ENCODE data around the gene TGFB3. TPM values are rescaled to one million over a fixed set of nuclear protein-coding genes. Genes with fewer than 3 reads are reported as not detected.
"Not testable (repeated sequence)": the region's sequence is repeated elsewhere in the genome, so short reads cannot be mapped to it uniquely, and the experiment has no call there.

The TGFB3 gene
- polyA plus RNA-seq, 1 donor (not counting 4 experiments of a cell fraction or from before 2014, with no cell fraction given) = 1.1 TPM

GRCh38 chr14:76011930-76012329 is 30.1 kb upstream of the TGFB3 start:
- no peak for TF ChIP-seq EZH2 (IDR thresholded peaks at IDR 0.05; ENCODE audit: low read length)
- Histone ChIP-seq H3K9me1 (ENCODE audit: control insufficient read depth, extremely low read depth, insufficient read depth, low read length) (no peaks in the 10 kb centered on the region), H3K36me3 (ENCODE audit: control insufficient read depth in 2 of 2, extremely low read depth in 1 of 2, insufficient read depth in 2 of 2, low read length in 2 of 2) (peaks cover 0 to 15% of the 10 kb centered on the region in 2 experiments), H3K79me2 (ENCODE audit: control insufficient read depth, insufficient read depth, low read length) (no peaks in the 10 kb centered on the region), H3K4me2 (ENCODE audit: control insufficient read depth, extremely low read depth, insufficient read depth, low read depth, low read length) (no peak overlapping the region), H3K9me3 (ENCODE audit: control insufficient read depth, low read depth, low read length) (no peaks in the 10 kb centered on the region), H3K27ac (ENCODE audit: control insufficient read depth, insufficient read depth, low read length) (no peak overlapping the region), H2AFZ (ENCODE audit: control insufficient read depth, low read length) (no peak overlapping the region), H3K27me3 (ENCODE audit: control insufficient read depth, extremely low read depth, insufficient read depth, low read length) (no peaks in the 10 kb centered on the region), H3K4me3 (ENCODE audit: control insufficient read depth in 2 of 3, extremely low read depth in 1 of 3, insufficient read depth in 2 of 3, low read depth in 1 of 3, low read length in 3 of 3) (no peak overlapping the region), H3K4me1 (ENCODE audit: control insufficient read depth, extremely low read depth, insufficient read depth, low read length) (no peaks in the 10 kb centered on the region), H4K20me1 (ENCODE audit: control insufficient read depth, extremely low read depth, insufficient read depth, low read length) (no peaks in the 10 kb centered on the region), H3K9ac (ENCODE audit: control insufficient read depth, extremely low read depth, insufficient read depth, low read length) (no peak overlapping the region)
- FAIRE-seq (peak; percentile 46), DNase-seq (ENCODE audit: low read depth, low spot score) (no peak)
- dilution Hi-C loops (cut with MboI; ENCODE audit: extremely low pct_ligation_motif_present, low sequenced_read_pairs) = no loop called here

DNA sequence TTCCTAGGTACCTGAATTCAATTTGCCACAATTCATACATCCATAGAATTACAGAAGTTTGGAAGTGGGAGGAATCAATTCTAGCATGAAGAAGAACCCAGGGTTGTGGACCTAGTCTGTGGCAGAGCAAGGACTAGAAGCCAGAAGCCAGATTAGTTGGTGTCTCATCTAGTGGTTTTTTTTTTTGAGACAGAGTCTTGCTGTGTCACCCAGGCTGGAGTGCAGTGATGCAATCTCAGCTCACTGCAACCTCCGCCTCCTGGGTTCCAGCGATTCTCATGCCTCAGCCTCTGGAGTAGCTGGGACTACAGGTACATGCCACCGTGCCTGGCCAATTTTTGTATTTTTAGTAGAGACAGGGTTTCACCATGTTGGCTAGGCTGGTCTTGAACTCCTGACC is 27.8 kb upstream of the TGFB3 start:
- H3K79me2 ChIP-seq (ENCODE audit: control insufficient read depth, insufficient read depth, low read length); dilution Hi-C loops (cut with MboI; ENCODE audit: extremely low pct_ligation_motif_present, low sequenced_read_pairs); H3K4me1 ChIP-seq (ENCODE audit: control insufficient read depth, extremely low read depth, insufficient read depth, low read length); H3K27me3 ChIP-seq (ENCODE audit: control insufficient read depth, extremely low read depth, insufficient read depth, low read length); H3K27ac ChIP-seq (ENCODE audit: control insufficient read depth, insufficient read depth, low read length); DNase-seq (ENCODE audit: low read depth, low spot score); FAIRE-seq; H2AFZ ChIP-seq (ENCODE audit: control insufficient read depth, low read length); H3K4me3 ChIP-seq (ENCODE audit: control insufficient read depth in 2 of 3, extremely low read depth in 1 of 3, insufficient read depth in 2 of 3, low read depth in 1 of 3, low read length in 3 of 3); H3K9me1 ChIP-seq (ENCODE audit: control insufficient read depth, extremely low read depth, insufficient read depth, low read length); H3K9me3 ChIP-seq (ENCODE audit: control insufficient read depth, low read depth, low read length); H3K4me2 ChIP-seq (ENCODE audit: control insufficient read depth, extremely low read depth, insufficient read depth, low read depth, low read length); H3K9ac ChIP-seq (ENCODE audit: control insufficient read depth, extremely low read depth, insufficient read depth, low read length); H4K20me1 ChIP-seq (ENCODE audit: control insufficient read depth, extremely low read depth, insufficient read depth, low read length): not testable (repeated sequence)
- peaks cover 4 to 17% of the 10 kb centered on the region in 2 experiments for H3K36me3 ChIP-seq (ENCODE audit: control insufficient read depth in 2 of 2, extremely low read depth in 1 of 2, insufficient read depth in 2 of 2, low read length in 2 of 2)

DNA sequence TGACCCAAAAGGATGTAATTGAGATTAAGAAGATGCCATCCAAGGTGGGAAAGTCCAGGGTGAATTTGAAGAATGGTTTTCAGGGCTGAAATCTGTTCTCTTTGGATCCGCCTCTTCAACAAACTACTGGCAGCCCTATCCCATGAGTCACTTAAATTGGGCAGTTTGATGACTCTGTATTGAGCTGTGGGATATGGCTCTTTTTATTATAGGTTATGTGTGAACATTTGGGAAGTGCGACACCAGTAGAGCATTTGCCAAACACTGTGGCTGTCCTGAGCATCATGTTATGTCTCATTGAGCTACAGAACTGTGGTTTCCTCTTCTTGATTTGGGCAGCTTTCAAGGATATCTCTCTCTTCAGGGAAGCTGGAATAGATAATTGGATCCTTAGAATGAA is 26.1 kb upstream of the TGFB3 start:
- DNase-seq (ENCODE audit: low read depth, low spot score) = no peak
- no peak overlapping the region for H3K27ac ChIP-seq (ENCODE audit: control insufficient read depth, insufficient read depth, low read length)
- no peaks in the 10 kb centered on the region for H4K20me1 ChIP-seq (ENCODE audit: control insufficient read depth, extremely low read depth, insufficient read depth, low read length)
- no peaks in the 10 kb centered on the region for H3K9me3 ChIP-seq (ENCODE audit: control insufficient read depth, low read depth, low read length)
- dilution Hi-C loops (cut with MboI; ENCODE audit: extremely low pct_ligation_motif_present, low sequenced_read_pairs) = no loop called here
- no peak overlapping the region for H3K4me2 ChIP-seq (ENCODE audit: control insufficient read depth, extremely low read depth, insufficient read depth, low read depth, low read length)
- no peak overlapping the region for H3K9ac ChIP-seq (ENCODE audit: control insufficient read depth, extremely low read depth, insufficient read depth, low read length)
- peaks cover 4 to 10% of the 10 kb centered on the region in 2 experiments for H3K36me3 ChIP-seq (ENCODE audit: control insufficient read depth in 2 of 2, extremely low read depth in 1 of 2, insufficient read depth in 2 of 2, low read length in 2 of 2)
- H3K4me3 ChIP-seq (ENCODE audit: control insufficient read depth in 2 of 3, extremely low read depth in 1 of 3, insufficient read depth in 2 of 3, low read depth in 1 of 3, low read length in 3 of 3) = no peak overlapping the region
- no peaks in the 10 kb centered on the region for H3K79me2 ChIP-seq (ENCODE audit: control insufficient read depth, insufficient read depth, low read length)
- H3K9me1 ChIP-seq (ENCODE audit: control insufficient read depth, extremely low read depth, insufficient read depth, low read length) = no peaks in the 10 kb centered on the region
- TF ChIP-seq EZH2 (IDR thresholded peaks at IDR 0.05; ENCODE audit: low read length) (no peak), CTCF (optimal IDR thresholded peaks at IDR 0.05 in 1 of 3, IDR thresholded peaks at IDR 0.05 in 1 of 3, conservative IDR thresholded peaks at IDR 0.05 in 1 of 3; ENCODE audit: extremely low read depth in 1 of 3, insufficient read depth in 2 of 3, low read length in 3 of 3) (no peak)
- H2AFZ ChIP-seq (ENCODE audit: control insufficient read depth, low read length) = no peak overlapping the region
- no peaks in the 10 kb centered on the region for H3K4me1 ChIP-seq (ENCODE audit: control insufficient read depth, extremely low read depth, insufficient read depth, low read length)
- no peaks in the 10 kb centered on the region for H3K27me3 ChIP-seq (ENCODE audit: control insufficient read depth, extremely low read depth, insufficient read depth, low read length)
- no peak for FAIRE-seq
